ENCODE measurements around the gene TXNDC16.

DNA sequence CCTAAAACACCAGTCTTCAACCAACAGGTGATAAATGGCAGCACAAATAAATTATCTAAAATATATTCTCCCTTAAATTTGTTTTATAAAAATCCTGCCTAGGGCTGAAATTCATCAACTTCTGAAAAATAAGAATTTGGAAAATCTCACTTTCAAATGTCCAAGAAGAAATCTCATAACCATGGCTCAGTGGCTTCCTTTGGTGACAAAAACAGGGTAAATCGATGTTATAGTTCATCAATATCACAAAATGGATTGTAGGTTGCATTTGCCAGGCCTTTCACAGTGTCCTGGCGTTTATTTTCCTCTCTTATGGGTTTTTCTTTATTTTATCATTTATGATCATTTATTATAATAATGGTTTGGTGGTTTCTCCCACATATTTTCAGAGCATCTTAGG is 135.2 kb downstream of the TXNDC16 start:
- TF ChIP-seq, protein P1, sequence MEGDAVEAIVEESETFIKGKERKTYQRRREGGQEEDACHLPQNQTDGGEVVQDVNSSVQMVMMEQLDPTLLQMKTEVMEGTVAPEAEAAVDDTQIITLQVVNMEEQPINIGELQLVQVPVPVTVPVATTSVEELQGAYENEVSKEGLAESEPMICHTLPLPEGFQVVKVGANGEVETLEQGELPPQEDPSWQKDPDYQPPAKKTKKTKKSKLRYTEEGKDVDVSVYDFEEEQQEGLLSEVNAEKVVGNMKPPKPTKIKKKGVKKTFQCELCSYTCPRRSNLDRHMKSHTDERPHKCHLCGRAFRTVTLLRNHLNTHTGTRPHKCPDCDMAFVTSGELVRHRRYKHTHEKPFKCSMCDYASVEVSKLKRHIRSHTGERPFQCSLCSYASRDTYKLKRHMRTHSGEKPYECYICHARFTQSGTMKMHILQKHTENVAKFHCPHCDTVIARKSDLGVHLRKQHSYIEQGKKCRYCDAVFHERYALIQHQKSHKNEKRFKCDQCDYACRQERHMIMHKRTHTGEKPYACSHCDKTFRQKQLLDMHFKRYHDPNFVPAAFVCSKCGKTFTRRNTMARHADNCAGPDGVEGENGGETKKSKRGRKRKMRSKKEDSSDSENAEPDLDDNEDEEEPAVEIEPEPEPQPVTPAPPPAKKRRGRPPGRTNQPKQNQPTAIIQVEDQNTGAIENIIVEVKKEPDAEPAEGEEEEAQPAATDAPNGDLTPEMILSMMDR (IDR thresholded peaks at IDR 0.05) = no peak
- TF ChIP-seq EZH2 (IDR thresholded peaks at IDR 0.05; ENCODE audit: borderline replicate concordance, insufficient read depth, low read depth, low read length, poor library complexity, severe bottlenecking) = no peak

Measured in B cell (primary cell).